Measurements from ENCODE around the gene SLC44A5. TPM values are rescaled to one million over a fixed set of nuclear protein-coding genes. Genes with fewer than 3 reads are reported as not detected.
A peak's percentile ranks its signal among the peaks of the same experiment; 100 is the strongest.

Gene SLC44A5
- total and polyA plus RNA-seq, 2 experiments from 2014 or later = 3.3 to 11.7 TPM

GRCh38 chr1:75616436-75617433 lies 5.8 kb upstream of the SLC44A5 start:
- TF ChIP-seq EZH2 (IDR thresholded peaks at IDR 0.05; ENCODE audit: low read depth, unreplicated experiment) (peak; percentile 29), REST (IDR thresholded peaks at IDR 0.05; ENCODE audit: unreplicated experiment) (peak; percentile 78), ETS1 (IDR thresholded peaks at IDR 0.05) (no peak), POLR2AphosphoS5 (IDR thresholded peaks at IDR 0.05; ENCODE audit: low read depth) (no peak), ZNF462 (CRISPR knock-in tag; IDR thresholded peaks at IDR 0.05) (peak; percentile 49; the same call in 1 of the 2 replicates), CREB1 (CRISPR knock-in tag; IDR thresholded peaks at IDR 0.05; ENCODE audit: low read depth) (0 out of 2 replicates have a peak, but pooled peaks have one; percentile 17), ZNF114 (CRISPR knock-in tag; IDR thresholded peaks at IDR 0.05) (no peak)
- DNase-seq (ENCODE audit: low spot score) = peak; percentile 83

More at GRCh38 chr1:75616436-75617433, 5.8 kb upstream of the SLC44A5 start:
- peaks cover 44% of the 10 kb centered on the region for H3K27me3 Mint-ChIP-seq (ENCODE audit: insufficient read depth, low read depth, poor library complexity)
- Histone ChIP-seq H3K4me3 (peak overlapping the region; percentile 90), H3F3A (replicated peaks; ENCODE audit: low read depth) (no peaks in the 10 kb centered on the region), H4K20me1 (replicated peaks; ENCODE audit: insufficient read depth) (0 out of 2 replicates have a peak, but pooled peaks cover 10% of the 10 kb centered on the region), H2AFZ (peak overlapping the region; percentile 96), H3K9me2 (ENCODE audit: insufficient read depth) (no peaks in the 10 kb centered on the region), H3K27me3 (ENCODE audit: insufficient read depth) (peaks cover 66% of the 10 kb centered on the region), H3K36me3 (ENCODE audit: insufficient read depth) (no peaks in the 10 kb centered on the region), H3K4me1 (ENCODE audit: insufficient read depth) (peaks cover 9% of the 10 kb centered on the region; the same call in 1 of the 2 replicates), H3K4me2 (peak overlapping the region; percentile 96), H3K27ac (ENCODE audit: low read depth) (no peak overlapping the region), H3K79me2 (replicated peaks; ENCODE audit: insufficient read depth) (no peaks in the 10 kb centered on the region)
- no peaks in the 10 kb centered on the region; the same call in 2 of the 3 replicates for H3K36me3 Mint-ChIP-seq (ENCODE audit: low read depth)
- H3K4me3 Mint-ChIP-seq = peak overlapping the region; percentile 79
- no peaks in the 10 kb centered on the region for H3K9me3 Mint-ChIP-seq
- no peak overlapping the region for H3K27ac Mint-ChIP-seq
- peak; percentile 33 for ATAC-seq
- H3K4me1 Mint-ChIP-seq = peaks cover 13% of the 10 kb centered on the region; the same call in 2 of the 3 replicates
